Upper lobe of left lung (tissue), 4 donors: Measurements from ENCODE around the gene DGKB.

ENCODE experiments used
- POLR2A ChIP-seq, 4 donors: fragments of 450-650 bp; IDR thresholded peaks; one replicate each; pipeline ENCODE4 v1.5.1; 2016 to 2017; ENCODE audit warnings: antibody characterized with exemption in 4 of 4, mild to moderate bottlenecking in 2 of 4
- POLR2AphosphoS5 ChIP-seq, 2 donors: sonication (generic); formaldehyde crosslinking; IDR thresholded peaks; one replicate each; pipeline ENCODE4 v1.5.1; 2017; ENCODE audit warnings: antibody characterized with exemption in 2 of 2
- TF ChIP-seq, protein P1 (sequence below), 6 experiments: fragments of 450-650 bp in 4 of 6; fragments of 200-600 bp in 2 of 6; sonication (generic) in 2 of 6; IDR thresholded peaks; one replicate each; pipeline ENCODE4 v1.5.1; 2016 to 2019; ENCODE audit warnings: antibody characterized with exemption in 6 of 6

DNA sequence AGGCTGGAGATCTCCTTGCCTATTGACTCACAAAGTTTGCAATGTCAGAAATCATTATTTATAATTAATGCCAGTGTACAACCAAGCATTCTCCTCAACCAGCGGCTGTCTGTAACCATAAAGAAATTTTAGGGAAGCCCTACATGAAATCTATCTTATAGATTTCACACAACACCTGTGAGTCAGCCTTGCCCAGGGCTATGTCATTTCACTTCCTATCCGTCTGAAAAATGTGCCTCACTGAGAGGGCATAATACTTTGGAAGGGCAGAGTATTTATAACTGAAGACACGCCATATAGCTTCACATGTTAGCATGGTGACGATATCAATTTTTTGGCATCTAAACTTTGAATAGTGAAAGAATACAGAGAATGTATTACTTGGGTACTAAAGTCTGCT lies 616.5 kb downstream of the DGKB start:
- TF ChIP-seq, protein P1, sequence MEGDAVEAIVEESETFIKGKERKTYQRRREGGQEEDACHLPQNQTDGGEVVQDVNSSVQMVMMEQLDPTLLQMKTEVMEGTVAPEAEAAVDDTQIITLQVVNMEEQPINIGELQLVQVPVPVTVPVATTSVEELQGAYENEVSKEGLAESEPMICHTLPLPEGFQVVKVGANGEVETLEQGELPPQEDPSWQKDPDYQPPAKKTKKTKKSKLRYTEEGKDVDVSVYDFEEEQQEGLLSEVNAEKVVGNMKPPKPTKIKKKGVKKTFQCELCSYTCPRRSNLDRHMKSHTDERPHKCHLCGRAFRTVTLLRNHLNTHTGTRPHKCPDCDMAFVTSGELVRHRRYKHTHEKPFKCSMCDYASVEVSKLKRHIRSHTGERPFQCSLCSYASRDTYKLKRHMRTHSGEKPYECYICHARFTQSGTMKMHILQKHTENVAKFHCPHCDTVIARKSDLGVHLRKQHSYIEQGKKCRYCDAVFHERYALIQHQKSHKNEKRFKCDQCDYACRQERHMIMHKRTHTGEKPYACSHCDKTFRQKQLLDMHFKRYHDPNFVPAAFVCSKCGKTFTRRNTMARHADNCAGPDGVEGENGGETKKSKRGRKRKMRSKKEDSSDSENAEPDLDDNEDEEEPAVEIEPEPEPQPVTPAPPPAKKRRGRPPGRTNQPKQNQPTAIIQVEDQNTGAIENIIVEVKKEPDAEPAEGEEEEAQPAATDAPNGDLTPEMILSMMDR (IDR thresholded peaks at IDR 0.05): no peak
- TF ChIP-seq POLR2AphosphoS5 (IDR thresholded peaks at IDR 0.05) (no peak), POLR2A (IDR thresholded peaks at IDR 0.05) (no peak)
